Measurements from ENCODE around the gene FIBP. TPM values are rescaled to one million over a fixed set of nuclear protein-coding genes. Genes with fewer than 3 reads are reported as not detected.

FIBP gene
- total RNA-seq, 1 donor from 2014 or later = 76.5 TPM

DNA sequence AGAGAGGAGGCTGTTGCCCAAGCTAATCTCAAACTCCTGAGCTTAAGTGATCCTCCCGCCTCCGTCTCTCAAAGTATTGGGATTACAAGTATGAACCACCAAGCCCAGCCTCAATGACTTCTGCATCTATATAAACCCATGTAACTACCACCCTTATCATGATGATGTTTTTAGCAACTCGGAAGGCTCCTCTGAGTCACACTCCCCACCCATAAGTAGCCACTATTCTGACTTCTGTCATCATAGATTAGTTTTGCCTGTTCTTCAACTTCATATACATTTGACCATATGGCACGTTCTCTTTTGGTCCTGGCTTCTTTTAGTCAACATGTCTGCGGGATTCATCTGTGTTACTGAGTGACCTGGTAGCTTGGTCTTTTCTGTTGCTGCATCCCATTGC lies 18.3 kb upstream of the FIBP start:
- H3K27ac Mint-ChIP-seq = no peak overlapping the region
- no peak overlapping the region for H3K4me3 Mint-ChIP-seq
- H3K4me1 Mint-ChIP-seq = peaks cover 4% of the 10 kb centered on the region
- DNase-seq (no peak), ATAC-seq (ENCODE audit: low read depth) (no peak)
- no peaks in the 10 kb centered on the region for H3K36me3 Mint-ChIP-seq (ENCODE audit: low read depth)
- ChIA-PET POLR2A (interaction anchor here (0.8 to 1.4 kb wide), 2 partner anchors 11 to 13 kb away, joined by 3 to 4 read pairs; no protein-coding TSS in a partner anchor), CTCF (no interaction called here)
- TF ChIP-seq, protein P1, sequence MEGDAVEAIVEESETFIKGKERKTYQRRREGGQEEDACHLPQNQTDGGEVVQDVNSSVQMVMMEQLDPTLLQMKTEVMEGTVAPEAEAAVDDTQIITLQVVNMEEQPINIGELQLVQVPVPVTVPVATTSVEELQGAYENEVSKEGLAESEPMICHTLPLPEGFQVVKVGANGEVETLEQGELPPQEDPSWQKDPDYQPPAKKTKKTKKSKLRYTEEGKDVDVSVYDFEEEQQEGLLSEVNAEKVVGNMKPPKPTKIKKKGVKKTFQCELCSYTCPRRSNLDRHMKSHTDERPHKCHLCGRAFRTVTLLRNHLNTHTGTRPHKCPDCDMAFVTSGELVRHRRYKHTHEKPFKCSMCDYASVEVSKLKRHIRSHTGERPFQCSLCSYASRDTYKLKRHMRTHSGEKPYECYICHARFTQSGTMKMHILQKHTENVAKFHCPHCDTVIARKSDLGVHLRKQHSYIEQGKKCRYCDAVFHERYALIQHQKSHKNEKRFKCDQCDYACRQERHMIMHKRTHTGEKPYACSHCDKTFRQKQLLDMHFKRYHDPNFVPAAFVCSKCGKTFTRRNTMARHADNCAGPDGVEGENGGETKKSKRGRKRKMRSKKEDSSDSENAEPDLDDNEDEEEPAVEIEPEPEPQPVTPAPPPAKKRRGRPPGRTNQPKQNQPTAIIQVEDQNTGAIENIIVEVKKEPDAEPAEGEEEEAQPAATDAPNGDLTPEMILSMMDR (IDR thresholded peaks at IDR 0.05) = no peak
- intact Hi-C loops (cut with micrococcal nuclease) = no loop called here
- peaks cover 16% of the 10 kb centered on the region for H3K27me3 Mint-ChIP-seq
- H3K9me3 Mint-ChIP-seq = no peaks in the 10 kb centered on the region

DNA sequence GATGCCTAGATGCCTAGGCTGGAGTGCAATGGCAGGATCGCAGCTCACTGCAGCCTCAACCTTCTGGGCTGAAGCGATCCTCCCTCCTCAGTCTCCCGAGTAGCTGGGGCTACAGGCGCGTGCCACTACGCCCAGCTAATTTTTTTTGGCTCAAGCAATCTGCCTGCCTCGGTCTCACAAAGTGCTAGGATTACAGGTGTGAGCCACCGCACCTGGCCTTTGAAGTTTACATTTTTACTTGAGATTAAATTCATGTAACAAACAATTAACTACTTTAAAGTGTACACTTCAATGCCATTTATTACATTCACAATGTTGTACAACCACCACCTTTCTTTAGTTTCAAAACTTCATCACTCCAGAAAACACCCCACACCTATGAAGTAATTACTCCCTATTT lies 15.4 kb upstream of the FIBP start:
- Mint-ChIP-seq H3K27me3 (peaks cover 5% of the 10 kb centered on the region), H3K27ac (no peak overlapping the region), H3K36me3 (ENCODE audit: low read depth) (no peaks in the 10 kb centered on the region), H3K9me3 (no peaks in the 10 kb centered on the region), H3K4me1 (peaks cover 11% of the 10 kb centered on the region), H3K4me3 (no peak overlapping the region)
- POLR2A ChIA-PET = interaction anchor here (0.6 kb wide), 1 partner anchor 1024 kb away, joined by 3 read pairs; no protein-coding TSS in a partner anchor
- intact Hi-C loops (cut with micrococcal nuclease) = no loop called here
- CTCF ChIA-PET = no interaction called here
- no peak for ATAC-seq (ENCODE audit: low read depth)
- TF ChIP-seq, protein P1 (IDR thresholded peaks at IDR 0.05) = no peak
- no peak for DNase-seq

DNA sequence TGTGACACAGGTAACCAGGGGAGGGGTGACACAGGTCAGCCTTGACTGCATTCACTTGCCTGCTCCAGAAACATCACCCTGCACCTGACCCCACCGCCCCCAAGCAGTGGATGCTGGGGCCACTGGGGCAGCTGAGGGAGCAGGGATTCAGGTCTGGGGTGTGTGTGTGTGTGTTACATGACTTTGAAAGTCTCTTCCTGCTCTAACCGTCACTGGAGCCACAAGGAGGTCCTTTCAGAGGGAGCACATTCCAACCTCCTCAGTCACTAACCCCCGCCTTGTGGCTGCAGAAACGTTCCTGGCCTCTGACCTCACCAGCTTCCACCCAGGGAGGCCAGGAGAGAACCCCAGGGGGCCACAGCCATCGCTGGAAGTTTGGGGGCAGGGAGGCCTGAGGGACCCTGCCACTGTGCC lies 14.8 kb upstream of the FIBP start:
- POLR2A ChIA-PET = interaction anchor here (0.9 kb wide), 1 partner anchor 12 kb away, joined by 3 read pairs; the partner anchor contains the start of gene CCDC85B
- DNase-seq (no peak), ATAC-seq (ENCODE audit: low read depth) (no peak)
- Mint-ChIP-seq H3K9me3 (no peaks in the 10 kb centered on the region), H3K27me3 (peaks cover 5% of the 10 kb centered on the region), H3K27ac (no peak overlapping the region), H3K4me1 (peaks cover 11% of the 10 kb centered on the region), H3K36me3 (ENCODE audit: low read depth) (no peaks in the 10 kb centered on the region), H3K4me3 (no peak overlapping the region)
- CTCF ChIA-PET = no interaction called here
- intact Hi-C loops (cut with micrococcal nuclease) = no loop called here
- TF ChIP-seq, protein P1 (IDR thresholded peaks at IDR 0.05) = no peak

DNA sequence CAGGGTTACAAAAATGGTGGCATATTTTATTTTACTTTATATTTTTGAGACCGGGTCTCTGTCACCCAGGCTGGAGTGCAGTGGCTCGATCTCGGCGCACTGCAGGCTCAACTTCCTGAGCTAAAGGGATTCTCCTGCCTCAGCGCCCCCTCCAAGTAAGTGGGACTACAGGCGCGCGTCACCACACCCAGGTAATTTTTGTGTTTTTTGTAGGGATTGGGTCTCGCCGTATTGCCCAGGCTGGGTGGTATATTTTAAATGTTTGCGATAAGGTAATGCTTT lies 12.6 kb upstream of the FIBP start:
- no peak overlapping the region for H3K27ac Mint-ChIP-seq
- H3K4me3 Mint-ChIP-seq = peak overlapping the region; percentile 72
- ChIA-PET POLR2A (interaction anchor here (0.6 to 2.9 kb wide), 13 partner anchors 11 to 335 kb away, joined by 3 to 49 read pairs (median 7); partner anchors contain the start of genes BANF1, C11orf68, CCDC85B and CTSW), CTCF (interaction anchor here (1.0 to 2.7 kb wide), 4 partner anchors 10 to 17 kb away, joined by 4 to 11 read pairs (median 8); partner anchors contain the start of genes CCDC85B and FIBP)
- no peaks in the 10 kb centered on the region for H3K9me3 Mint-ChIP-seq
- intact Hi-C loops (cut with micrococcal nuclease) = loop anchor here (1.0 kb wide), 2 partner anchors 11 to 18 kb away; partner anchors contain the start of genes C11orf68, CCDC85B and DRAP1
- no peaks in the 10 kb centered on the region for H3K36me3 Mint-ChIP-seq (ENCODE audit: low read depth)
- H3K27me3 Mint-ChIP-seq = peaks cover 2% of the 10 kb centered on the region
- DNase-seq (no peak), ATAC-seq (ENCODE audit: low read depth) (no peak)
- TF ChIP-seq, protein P1 (IDR thresholded peaks at IDR 0.05) = no peak
- peaks cover 13% of the 10 kb centered on the region for H3K4me1 Mint-ChIP-seq

DNA sequence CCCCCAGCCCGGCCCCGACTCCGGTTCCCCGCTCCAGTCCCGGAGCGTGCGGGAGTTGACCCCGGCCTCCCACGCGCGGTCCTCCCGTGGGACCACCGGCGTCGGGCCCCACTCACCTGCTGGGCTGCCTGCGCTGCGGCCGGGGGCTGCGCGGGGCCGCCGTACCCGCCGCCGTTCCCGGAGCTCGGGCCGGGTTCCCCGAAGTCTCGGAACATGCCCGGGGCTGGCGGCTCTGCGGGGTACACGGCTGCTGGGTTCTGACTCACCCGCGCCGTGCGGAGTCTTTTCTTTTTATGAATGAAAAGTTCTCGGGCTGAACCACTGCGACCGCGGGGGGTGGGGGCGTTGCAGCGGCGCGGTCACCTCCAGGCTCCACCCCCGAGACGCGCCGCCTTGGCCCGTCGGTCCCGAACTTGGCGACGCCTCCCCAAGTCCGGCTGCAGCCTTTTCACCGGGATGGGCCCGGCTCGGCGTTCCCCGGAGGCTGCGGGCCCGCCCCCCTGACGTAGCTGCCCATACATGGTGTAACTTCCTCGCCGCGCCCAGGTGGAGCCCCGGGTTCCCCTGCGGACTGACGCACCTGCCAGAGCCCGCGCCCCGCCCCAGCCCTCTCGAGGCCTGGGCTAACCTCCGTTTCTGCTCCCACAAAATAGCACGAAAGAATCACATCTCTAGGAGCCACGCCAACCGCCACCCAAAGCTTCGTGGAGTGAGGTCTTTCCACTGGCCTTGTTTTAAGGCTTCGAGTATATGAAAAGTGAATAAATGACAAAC lies 12.0 kb upstream of the FIBP start, which contains the start of gene FOSL1:
FOSL1 (minus strand) TSS at position 264 of the 774 bp plus-strand sequence; CDS start at position 215, 49 bp downstream.
- intact Hi-C loops (cut with micrococcal nuclease) = loop anchor here (1.0 kb wide), 2 partner anchors 10 to 19 kb away; partner anchors contain the start of genes C11orf68, CCDC85B and DRAP1
- TF ChIP-seq, protein P1 (IDR thresholded peaks at IDR 0.05) = no peak
- Mint-ChIP-seq H3K9me3 (no peaks in the 10 kb centered on the region), H3K27ac (no peak within 1 kb of the TSS), H3K4me3 (peak within 1 kb of the TSS; percentile 72), H3K36me3 (ENCODE audit: low read depth) (no peaks in the 10 kb centered on the region), H3K27me3 (peaks cover 2% of the 10 kb centered on the region), H3K4me1 (peaks cover 13% of the 10 kb centered on the region)
- CTCF ChIA-PET = interaction anchor here (1.0 to 2.7 kb wide), 3 partner anchors 10 to 16 kb away, joined by 6 to 11 read pairs (median 9); partner anchors contain the start of genes CCDC85B and FIBP
- peak; percentile 90 for ATAC-seq (ENCODE audit: low read depth)
- POLR2A ChIA-PET = interaction anchor here (0.5 to 2.9 kb wide), 14 partner anchors 10 to 334 kb away, joined by 3 to 49 read pairs (median 4); partner anchors contain the start of genes C11orf68, CCDC85B, CTSW and DRAP1
- peak; percentile 82 for DNase-seq
